Measurements from ENCODE around the gene MMP24OS. TPM values are rescaled to one million over a fixed set of nuclear protein-coding genes. Genes with fewer than 3 reads are reported as not detected.
"Not testable (repeated sequence)": the region's sequence is repeated elsewhere in the genome, so short reads cannot be mapped to it uniquely, and the experiment has no call there.

Gene MMP24OS
- total RNA-seq, 4 donors from 2014 or later = 19.6 to 47.2 (median 26.9) TPM

DNA sequence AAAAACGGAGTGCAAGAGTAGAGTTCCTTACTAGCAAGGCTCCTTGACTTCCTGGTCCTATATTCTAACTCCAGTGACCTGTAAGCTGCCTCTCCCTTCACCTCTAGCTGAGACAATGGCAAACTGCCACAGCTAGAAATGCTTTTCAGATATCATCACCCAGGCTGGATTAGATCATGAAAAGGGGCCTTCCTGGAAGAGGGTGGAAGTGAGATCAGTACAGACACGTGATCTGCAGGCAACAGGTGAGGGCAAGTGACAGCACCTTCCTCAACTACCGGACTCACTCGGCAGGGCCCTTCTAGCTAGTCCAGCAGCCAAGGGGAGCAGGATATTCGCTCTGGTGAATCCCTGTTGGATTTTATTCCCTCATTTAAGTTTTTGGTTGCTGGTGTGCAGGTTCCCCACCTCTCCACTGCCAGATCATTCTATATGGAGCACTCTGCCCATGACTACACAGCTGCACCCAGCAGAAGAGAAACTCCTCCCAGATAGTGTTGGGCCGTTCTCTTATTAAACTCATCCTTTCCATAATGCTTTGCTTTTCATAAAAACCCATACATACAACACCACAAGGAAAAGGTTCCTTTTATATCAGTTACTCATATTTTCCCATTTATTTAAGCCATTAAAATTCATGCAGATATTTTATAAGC, 40.7 kb upstream of the MMP24OS start:
- WGBS, 2 donors (ENCODE audit: low coverage in 1 of 2) = 60 to 62% methylated on average over 5 to 6 of the region's 6 CpGs
- no peak for ATAC-seq

DNA sequence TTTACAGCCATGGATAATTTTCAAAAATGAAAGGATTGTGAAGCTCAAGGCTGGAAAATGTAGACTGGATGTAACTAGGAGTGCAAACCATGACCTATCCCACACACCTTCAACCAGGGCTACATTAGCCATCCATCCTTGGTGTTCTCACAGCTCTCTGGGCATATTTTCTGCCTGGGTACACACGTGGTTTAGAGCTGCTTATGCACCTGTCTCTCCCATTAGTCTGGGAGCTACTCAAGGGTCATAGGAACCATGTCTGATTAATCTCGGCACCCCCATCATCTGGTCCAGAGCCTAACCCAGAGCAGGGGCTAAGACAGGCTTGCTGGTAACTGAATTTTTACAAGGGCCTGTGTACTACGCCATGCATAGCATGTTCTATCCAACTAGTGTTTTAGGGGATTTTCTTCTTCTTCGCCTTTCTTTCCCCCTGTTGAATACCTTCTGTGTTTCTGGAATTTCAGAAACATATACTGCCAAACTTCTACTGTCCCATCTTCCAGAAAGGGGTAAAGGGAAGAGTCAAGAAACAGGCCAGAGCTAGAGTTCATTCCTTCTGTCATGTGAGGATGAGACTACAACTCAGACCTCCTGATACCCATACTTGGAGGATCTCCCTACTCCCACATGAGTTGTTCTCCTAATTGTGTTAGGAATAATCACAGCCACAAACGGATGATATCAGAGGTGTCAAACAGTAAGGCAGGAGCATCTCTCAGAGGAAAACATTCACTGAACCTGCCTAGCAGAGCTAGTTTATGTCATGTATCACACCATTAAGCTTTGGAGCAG, 39.7 kb upstream of the MMP24OS start:
- Histone ChIP-seq H3K9me3 (no peaks in the 10 kb centered on the region), H3K27ac (no peak overlapping the region), H3K4me3 (no peak overlapping the region), H3K4me1 (peaks cover 0 to 25% (median 3%) of the 10 kb centered on the region in 3 donors), H3K36me3 (peaks cover 0 to 33% of the 10 kb centered on the region in 2 donors), H3K27me3 (no peaks in the 10 kb centered on the region)
- no peak for TF ChIP-seq EP300 (IDR thresholded peaks at IDR 0.05)
- TF ChIP-seq POLR2AphosphoS5 (IDR thresholded peaks at IDR 0.05) = no peak
- TF ChIP-seq, protein P1, sequence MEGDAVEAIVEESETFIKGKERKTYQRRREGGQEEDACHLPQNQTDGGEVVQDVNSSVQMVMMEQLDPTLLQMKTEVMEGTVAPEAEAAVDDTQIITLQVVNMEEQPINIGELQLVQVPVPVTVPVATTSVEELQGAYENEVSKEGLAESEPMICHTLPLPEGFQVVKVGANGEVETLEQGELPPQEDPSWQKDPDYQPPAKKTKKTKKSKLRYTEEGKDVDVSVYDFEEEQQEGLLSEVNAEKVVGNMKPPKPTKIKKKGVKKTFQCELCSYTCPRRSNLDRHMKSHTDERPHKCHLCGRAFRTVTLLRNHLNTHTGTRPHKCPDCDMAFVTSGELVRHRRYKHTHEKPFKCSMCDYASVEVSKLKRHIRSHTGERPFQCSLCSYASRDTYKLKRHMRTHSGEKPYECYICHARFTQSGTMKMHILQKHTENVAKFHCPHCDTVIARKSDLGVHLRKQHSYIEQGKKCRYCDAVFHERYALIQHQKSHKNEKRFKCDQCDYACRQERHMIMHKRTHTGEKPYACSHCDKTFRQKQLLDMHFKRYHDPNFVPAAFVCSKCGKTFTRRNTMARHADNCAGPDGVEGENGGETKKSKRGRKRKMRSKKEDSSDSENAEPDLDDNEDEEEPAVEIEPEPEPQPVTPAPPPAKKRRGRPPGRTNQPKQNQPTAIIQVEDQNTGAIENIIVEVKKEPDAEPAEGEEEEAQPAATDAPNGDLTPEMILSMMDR (IDR thresholded peaks at IDR 0.05) = no peak
- no peak for TF ChIP-seq POLR2A (IDR thresholded peaks at IDR 0.05)
- ATAC-seq = no peak
- 86 to 90% methylated on average over 2 to 5 of the region's 5 CpGs for WGBS, 2 donors (ENCODE audit: low coverage in 1 of 2)

More for the DNA sequence above, 40.7 kb upstream of the MMP24OS start:
- peak; percentile 70 for TF ChIP-seq POLR2AphosphoS5 (IDR thresholded peaks at IDR 0.05)
- TF ChIP-seq POLR2A (IDR thresholded peaks at IDR 0.05) = no peak
- Histone ChIP-seq H3K36me3 (peaks cover 0 to 25% of the 10 kb centered on the region in 2 donors), H3K4me3 (no peak overlapping the region), H3K27me3 (no peaks in the 10 kb centered on the region), H3K27ac (no peak overlapping the region), H3K9me3 (no peaks in the 10 kb centered on the region), H3K4me1 (peaks cover 0 to 25% (median 3%) of the 10 kb centered on the region in 3 donors)

DNA sequence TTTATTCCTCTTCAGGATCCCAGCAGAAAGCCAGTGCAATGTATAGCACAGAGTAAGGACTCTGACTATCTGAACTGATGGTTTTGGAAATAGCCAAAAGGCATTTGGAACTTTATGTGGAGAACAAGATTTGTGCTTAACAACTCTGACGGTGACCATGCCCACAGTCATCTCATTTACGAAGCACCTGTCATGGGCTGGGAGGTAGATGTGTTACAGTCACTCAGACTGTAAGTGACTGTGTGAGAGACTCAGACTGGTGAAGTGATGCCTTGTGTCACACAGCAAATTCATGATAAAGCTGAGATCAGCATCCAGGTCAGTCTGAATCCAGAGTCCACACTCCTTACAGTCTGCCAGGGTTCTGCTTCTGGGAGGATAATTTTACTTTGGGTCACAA, 38.2 kb upstream of the MMP24OS start:
- WGBS, 2 donors (ENCODE audit: low coverage in 1 of 2) = 83% methylated on average over 2 of the region's 2 CpGs; no CpG with 5 or more reads in 1 of the 2 donors
- H3K27me3 ChIP-seq = no peaks in the 10 kb centered on the region
- peaks cover 0 to 25% (median 3%) of the 10 kb centered on the region in 3 donors for H3K4me1 ChIP-seq
- TF ChIP-seq, protein P1 (IDR thresholded peaks at IDR 0.05) = no peak
- TF ChIP-seq POLR2A (IDR thresholded peaks at IDR 0.05) (no peak), POLR2AphosphoS5 (IDR thresholded peaks at IDR 0.05) (no peak), EP300 (IDR thresholded peaks at IDR 0.05) (no peak)
- H3K9me3 ChIP-seq = no peaks in the 10 kb centered on the region
- no peak overlapping the region for H3K27ac ChIP-seq
- ATAC-seq = no peak
- no peak overlapping the region for H3K4me3 ChIP-seq
- H3K36me3 ChIP-seq = peaks cover 0 to 44% of the 10 kb centered on the region in 2 donors

DNA sequence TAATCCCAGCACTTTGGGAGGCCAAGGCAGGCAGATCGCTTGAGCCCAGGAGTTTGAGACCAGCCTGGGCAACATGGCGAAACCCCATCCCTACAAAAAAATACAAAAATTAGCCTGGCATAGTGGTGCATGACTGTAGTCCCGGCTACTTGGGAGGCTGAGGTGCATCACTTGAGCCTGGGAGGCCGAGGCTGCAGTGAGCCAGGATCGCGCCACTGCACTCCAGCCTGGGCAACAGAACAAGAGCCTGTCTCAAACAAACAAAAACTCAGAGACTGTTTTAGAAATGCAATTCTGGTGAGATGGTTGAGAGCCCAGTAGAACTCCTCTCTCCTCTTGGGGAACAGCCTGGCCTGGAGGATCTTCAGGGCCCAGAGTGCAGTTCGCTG, 37.7 kb upstream of the MMP24OS start:
- ATAC-seq, H3K27ac ChIP-seq, H3K27me3 ChIP-seq, H3K4me3 ChIP-seq, H3K9me3 ChIP-seq: not testable (repeated sequence)
- peaks cover 0 to 24% (median 3%) of the 10 kb centered on the region in 3 donors for H3K4me1 ChIP-seq
- peaks cover 0 to 44% of the 10 kb centered on the region in 2 donors for H3K36me3 ChIP-seq
- 85 to 89% methylated on average over 4 to 7 of the region's 7 CpGs for WGBS, 2 donors (ENCODE audit: low coverage in 1 of 2)

DNA sequence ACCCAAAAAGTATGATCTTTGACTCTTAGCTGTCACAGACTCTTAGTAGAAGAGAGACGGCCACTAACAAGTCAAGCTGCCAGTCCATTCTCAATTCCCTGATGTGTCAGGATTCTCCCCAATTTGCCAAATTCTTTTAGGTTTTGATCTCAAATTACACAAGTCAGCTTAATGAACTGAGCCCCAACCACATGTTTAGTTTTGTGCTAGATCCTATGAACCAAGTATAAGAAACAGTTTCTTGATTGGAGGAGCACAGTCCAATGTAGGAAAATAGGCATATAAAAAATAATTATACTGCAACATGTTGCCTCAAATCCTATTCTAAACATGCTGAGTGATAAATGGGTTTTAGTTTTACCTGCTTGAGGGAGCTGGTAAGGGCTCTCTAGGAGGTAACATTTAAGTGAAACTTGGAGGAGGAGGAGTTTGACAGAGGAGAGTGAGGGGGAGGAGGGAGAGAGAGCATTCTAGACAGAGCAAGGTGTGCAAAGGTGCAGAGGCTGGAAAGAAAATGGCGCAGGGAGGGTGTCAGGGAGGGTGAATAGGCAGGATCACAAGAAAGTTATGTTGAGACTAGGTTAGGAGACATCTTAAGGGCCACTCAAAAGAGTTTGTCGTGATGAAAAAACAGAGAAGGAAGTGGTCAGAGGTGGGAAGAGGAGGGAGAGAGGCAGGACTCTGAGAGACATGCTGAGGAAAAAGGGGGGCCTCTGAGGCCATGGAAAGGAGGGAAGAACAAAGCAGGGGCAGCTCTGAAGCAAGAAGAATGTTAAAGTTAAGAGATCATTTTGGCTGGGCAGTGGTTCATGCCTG, 37.1 kb upstream of the MMP24OS start:
- ATAC-seq = no peak
- Histone ChIP-seq H3K27ac (no peak overlapping the region), H3K36me3 (peaks cover 0 to 44% of the 10 kb centered on the region in 2 donors), H3K9me3 (no peaks in the 10 kb centered on the region), H3K4me1 (peaks cover 0 to 18% (median under 1%) of the 10 kb centered on the region in 3 donors), H3K4me3 (no peak overlapping the region), H3K27me3 (no peaks in the 10 kb centered on the region)
- TF ChIP-seq, protein P1 (IDR thresholded peaks at IDR 0.05) = no peak
- TF ChIP-seq POLR2AphosphoS5 (IDR thresholded peaks at IDR 0.05) (no peak), POLR2A (IDR thresholded peaks at IDR 0.05) (no peak), EP300 (IDR thresholded peaks at IDR 0.05) (no peak)
- WGBS, 2 donors (ENCODE audit: low coverage in 1 of 2) = 72 to 80% methylated on average over 1 to 3 of the region's 3 CpGs

All from gastroesophageal sphincter (tissue), 4 donors.